Epithelial cell of proximal tubule (primary cell): ENCODE results near the gene TCF7L2. TPM values are rescaled to one million over a fixed set of nuclear protein-coding genes. Genes with fewer than 3 reads are reported as not detected.

ENCODE experiments used
- DNase-seq: peaks from one replicate; pipeline ENCODE4 v3.0.0-alpha.2; 2011; ENCODE audit warnings: low read depth
- H3K4me3 ChIP-seq: 2 replicates; pipeline ENCODE4 v1.5.1; 2011; ENCODE audit warnings: low read depth, mild to moderate bottlenecking, low read length
- CTCF ChIP-seq: conservative IDR thresholded peaks from 2 replicates; pipeline ENCODE4 v1.5.1; 2012; ENCODE audit warnings: low read depth, mild to moderate bottlenecking, low read length
- total RNA-seq: library from RNA; depleted of rRNA; stranded (reverse); fragments of >200 nt; gene quantifications from 2 replicates; pipeline ENCODE4 v1.2.3, GENCODE V29; 2015

Gene TCF7L2
- total RNA-seq, 1 donor from 2014 or later: 5.4 TPM

GRCh38 chr10:112919721-112920120 is 30.3 kb upstream of the TCF7L2 start:
- no peak for DNase-seq
- TF ChIP-seq CTCF: no peak
- no peak overlapping the region for H3K4me3 ChIP-seq

- H3K4me3 ChIP-seq: no peak overlapping the region
- TF ChIP-seq CTCF: no peak
- DNase-seq: no peak
These were observed 22.9 kb upstream of the TCF7L2 start for GRCh38 chr10:112926906-112927688.

- H3K4me3 ChIP-seq: no peak overlapping the region
- no peak for DNase-seq
- no peak for TF ChIP-seq CTCF
These were observed 22.1 kb upstream of the TCF7L2 start for GRCh38 chr10:112927980-112928379.

GRCh38 chr10:112932658-112933057 is 17.4 kb upstream of the TCF7L2 start:
- no peak overlapping the region for H3K4me3 ChIP-seq
- no peak for DNase-seq
- TF ChIP-seq CTCF: no peak

- no peak overlapping the region for H3K4me3 ChIP-seq
- TF ChIP-seq CTCF: no peak
- no peak for DNase-seq
These were observed 15.9 kb upstream of the TCF7L2 start for GRCh38 chr10:112934193-112934592.

- TF ChIP-seq CTCF: no peak
- DNase-seq: no peak
- no peak overlapping the region for H3K4me3 ChIP-seq
These were observed 11.1 kb upstream of the TCF7L2 start for GRCh38 chr10:112938808-112939482.

- no peak for TF ChIP-seq CTCF
- no peak overlapping the region for H3K4me3 ChIP-seq
- DNase-seq: no peak
These were observed 4.2 kb upstream of the TCF7L2 start for GRCh38 chr10:112945811-112946210.
